Inflammatory macrophage treated with lipopolysaccharide for 4 hours (primary cell): ENCODE measurements around the gene DOCK10.
A peak's percentile ranks its signal among the peaks of the same experiment; 100 is the strongest.
"Not testable (repeated sequence)": the region's sequence is repeated elsewhere in the genome, so short reads cannot be mapped to it uniquely, and the experiment has no call there.

Experiments used
- DNase-seq: peaks from one replicate; pipeline ENCODE4 v3.0.0-alpha.2; 2020

The DOCK10 gene

GRCh38 chr2:225041851-225042799 is at the start of gene DOCK10:
DOCK10 (minus strand) TSS chr2:225042468; CDS start chr2:225042374, 94 bp downstream.
- peak; percentile 46 for DNase-seq

DNA sequence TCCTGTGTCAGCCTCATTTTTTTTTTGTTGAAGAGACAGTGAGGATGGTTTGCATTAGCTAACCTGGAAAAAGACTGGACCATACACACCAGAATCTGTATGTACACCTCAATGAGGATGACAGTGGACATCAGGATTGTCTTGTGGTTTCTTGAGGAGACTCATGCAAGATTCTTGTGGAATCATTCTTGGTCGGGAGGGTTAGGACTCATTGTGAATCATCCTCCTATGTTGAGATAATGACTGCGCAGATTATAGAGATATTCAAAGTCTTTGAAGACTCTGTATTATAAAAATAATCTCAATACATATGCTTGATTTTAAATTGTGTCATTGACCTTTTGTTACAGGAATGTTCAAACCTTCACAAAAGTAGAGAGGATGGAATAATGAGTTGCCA is 49.1 kb upstream of the DOCK10 start:
- no peak for DNase-seq

DNA sequence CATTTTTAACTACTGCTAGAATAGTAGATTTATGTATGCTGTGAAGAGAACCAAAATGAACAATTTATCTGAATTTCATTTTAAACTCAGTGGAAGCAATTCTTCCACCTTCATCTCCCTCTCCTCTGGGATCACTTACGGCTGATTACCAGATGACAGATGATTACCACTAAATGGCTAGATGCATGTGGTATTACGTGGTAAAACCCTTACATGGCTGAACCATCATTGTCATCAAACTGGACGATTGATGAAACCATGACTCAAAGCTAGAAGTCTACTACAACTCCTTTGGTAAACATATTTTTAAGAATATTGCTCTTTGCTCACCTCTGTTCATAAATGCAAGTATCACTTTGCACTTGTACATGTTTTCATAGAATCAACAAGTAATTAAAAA is 48.5 kb upstream of the DOCK10 start:
- no peak for DNase-seq

DNA sequence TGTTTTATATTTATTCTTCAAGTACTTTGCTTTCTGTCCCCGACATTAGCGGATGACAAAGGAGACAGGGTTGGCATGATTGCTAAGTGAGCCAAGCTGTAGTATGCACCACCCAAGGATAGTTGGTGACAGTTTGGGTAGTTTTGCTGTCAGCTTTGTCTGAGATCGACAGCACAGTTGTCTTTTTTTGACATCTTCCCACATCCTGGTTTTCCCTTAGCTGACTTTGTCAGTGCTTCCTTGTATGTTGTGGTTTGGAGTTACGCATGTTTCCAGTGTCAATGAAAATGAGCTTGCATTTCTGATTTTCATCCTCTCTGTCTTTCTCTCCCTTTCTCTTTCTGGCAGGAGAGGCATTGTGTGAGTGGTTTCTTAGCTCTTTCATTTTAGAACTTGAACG is 44.6 kb upstream of the DOCK10 start:
- DNase-seq = no peak

DNA sequence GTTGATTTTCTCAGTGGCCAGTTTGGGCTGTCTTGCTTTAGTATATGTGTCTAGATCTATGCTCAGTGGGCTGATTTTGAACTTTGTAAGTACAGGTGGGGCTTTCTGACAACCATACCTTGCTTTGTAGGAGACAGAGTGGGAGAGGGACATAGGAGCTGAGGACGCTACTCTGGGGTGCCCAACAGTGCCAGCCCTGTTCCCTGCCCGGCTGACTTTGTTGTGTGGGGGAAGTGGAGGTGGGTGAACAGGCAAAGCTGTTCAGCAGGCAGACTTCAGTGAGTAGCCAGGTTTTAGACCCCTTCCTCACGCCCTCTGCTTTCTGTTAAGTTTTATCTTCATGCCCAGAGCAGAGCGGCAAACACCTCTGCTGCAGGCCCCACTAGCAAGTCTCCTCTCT is 44.2 kb upstream of the DOCK10 start:
- no peak for DNase-seq

DNA sequence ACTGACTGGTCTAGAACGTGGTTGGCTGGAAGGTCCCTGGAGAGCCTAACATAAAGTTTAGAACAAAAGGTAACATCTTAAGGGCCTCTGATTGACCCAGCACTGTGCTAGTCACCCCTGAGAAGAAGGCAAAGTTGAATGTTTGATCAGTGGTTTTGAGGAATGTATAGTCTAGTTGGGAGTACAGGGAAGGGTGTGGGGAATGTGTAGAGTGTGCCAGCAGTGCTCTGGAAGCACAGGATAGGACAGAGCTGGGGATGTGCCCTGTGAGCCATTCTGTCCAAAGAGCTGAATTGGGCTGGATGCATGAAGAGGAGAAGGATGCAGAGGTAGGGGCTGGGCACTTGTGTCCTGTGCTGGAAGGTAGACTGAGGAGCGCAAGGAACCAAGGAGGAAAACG is 41.0 kb upstream of the DOCK10 start:
- DNase-seq = no peak

- no peak for DNase-seq
These were observed 33.9 kb upstream of the DOCK10 start for GRCh38 chr2:225076125-225076524.

- DNase-seq = no peak
These were observed 32.8 kb upstream of the DOCK10 start for GRCh38 chr2:225074919-225075681.

GRCh38 chr2:225074366-225074765 is 32.1 kb upstream of the DOCK10 start:
- no peak for DNase-seq

DNA sequence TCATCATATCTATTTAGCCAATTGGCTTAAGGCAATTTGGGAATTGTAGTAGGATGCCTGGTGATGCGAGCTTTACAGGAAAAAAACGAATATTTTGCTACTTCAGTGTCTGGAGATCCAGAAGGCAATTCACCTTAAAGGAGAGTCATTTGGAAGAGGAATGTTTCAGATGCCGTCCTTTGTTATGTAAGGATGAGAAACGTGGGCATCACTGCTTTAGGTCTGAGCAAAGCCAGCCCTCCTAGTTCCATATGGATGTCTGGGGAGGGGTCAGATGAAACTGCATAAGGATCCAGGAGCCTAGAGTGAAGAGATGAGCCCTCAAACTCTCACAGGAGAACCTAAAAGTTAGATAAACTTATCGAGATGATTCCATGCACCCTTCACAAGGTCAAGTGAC is 30.9 kb upstream of the DOCK10 start:
- no peak for DNase-seq

DNA sequence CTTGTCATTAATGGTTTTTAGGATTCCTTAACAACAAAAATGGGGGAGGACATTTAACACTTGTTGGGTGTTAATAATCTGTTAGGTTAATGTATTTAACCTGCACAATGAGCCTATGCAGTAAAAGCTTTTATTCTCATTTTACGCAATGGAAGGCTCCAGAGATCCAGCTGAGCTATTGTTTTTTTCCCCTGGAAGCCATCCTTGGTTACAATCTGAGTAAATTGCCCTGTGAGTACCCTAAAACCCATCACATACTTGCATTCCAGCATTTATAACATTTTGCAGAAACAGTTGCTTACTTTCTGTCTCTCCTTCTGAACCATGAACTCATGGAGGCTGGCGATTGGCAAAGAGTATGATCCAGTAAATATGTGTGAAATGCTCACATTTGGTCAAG is 30.2 kb upstream of the DOCK10 start:
- DNase-seq = no peak

DNA sequence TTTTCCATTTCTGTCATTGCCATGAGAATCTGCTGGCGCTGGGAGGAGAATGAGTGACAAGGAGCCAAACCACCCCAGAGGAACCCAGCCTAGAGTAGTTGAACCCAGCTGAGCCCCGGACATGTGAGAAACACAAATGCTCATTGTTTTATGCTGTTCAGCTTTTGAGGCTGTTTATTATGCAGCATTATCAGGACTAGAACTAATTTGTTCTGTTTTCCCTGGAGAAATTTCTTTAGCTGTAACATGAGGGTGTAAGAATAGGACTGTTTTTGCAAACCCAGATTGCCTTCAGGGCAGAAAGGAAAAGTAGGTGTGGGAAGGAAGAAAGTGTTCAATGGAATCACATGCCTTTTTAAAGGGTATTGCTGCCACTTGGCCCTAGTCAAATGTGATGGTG is 28.5 kb upstream of the DOCK10 start:
- no peak for DNase-seq

- peak; percentile 67 for DNase-seq
These were observed 27.7 kb upstream of the DOCK10 start for GRCh38 chr2:225069966-225070365.

DNA sequence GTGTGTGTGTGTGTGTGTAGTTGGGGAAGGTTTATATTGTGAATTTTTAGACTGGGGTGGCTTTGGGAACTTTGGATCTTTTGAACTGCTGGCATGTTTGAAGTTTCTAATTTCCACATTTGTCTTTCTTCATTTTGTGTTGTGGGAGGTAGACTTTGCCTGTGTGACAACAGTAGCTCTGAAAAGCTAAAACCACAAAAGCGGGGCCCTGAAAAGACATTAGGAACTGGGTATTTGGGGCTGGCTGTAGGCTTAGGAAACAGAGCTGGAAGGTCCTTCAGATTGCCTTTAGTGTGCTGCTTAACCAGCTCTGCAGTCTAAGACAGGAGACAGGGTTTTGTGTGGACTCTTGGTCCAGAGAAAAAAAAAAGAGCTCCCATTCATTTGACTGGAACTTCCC is 27.2 kb upstream of the DOCK10 start:
- peak; percentile 35 for DNase-seq

GRCh38 chr2:225065882-225066281 is 23.6 kb upstream of the DOCK10 start:
- no peak for DNase-seq

- peak; percentile 17 for DNase-seq
These were observed 22.7 kb upstream of the DOCK10 start for GRCh38 chr2:225064928-225065327.

DNA sequence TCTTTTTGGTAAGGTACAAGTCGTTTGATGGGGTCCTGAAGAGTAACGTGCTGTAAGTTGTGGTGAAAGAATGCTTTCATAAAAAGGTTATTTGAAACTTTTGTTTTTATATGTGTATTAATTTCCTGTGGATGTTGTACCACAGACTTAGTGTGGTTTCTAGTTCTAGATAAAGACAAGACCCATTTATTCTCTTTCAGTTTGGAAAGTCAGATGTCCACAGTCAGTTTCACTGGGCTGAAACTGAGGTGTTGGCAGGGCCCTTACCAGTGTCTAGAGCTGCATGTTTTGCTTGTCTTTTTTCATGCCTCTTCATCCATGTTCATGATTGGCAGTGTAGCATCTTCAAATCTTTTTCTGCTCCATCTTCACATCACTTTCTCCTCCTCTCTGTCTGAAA is 22.1 kb upstream of the DOCK10 start:
- DNase-seq = no peak

DNA sequence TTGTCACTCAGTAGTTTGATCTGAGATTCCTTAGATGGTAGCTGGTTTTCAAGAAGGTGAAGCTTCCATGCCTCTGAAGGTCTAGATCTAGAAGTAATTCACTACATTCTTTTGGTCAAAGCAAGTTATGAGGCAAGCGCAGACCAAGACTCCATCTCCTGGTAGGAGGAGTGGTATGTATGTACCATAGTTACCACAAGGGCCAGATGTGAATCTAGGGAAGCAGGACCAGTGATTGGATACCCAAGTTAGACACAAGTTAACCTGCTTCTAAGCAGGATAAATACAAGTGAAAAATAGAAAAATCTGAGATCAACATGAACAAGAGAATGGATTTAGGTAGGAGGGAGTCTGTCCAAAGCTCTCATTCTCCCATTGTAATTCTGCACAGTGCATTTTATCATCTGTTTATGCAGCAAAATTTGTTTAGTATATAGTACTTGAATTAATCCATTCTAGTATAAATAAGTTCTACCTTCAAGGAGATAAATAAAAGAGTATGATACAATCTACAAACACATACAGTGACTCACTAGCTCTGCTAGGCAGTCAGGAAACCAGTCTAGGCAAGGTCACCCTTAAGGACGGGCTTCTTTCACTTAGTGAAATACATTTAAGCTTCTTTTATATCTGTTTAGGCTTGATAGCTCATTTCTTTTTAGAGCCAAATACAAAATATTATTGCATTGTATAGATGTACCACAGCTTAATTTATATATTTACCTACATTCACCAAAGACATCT is 14.2 kb upstream of the DOCK10 start:
- DNase-seq = no peak

- no peak for DNase-seq
These were observed 13.4 kb upstream of the DOCK10 start for GRCh38 chr2:225055714-225056113.

GRCh38 chr2:225052703-225053102 is 10.4 kb upstream of the DOCK10 start:
- DNase-seq = no peak

DNA sequence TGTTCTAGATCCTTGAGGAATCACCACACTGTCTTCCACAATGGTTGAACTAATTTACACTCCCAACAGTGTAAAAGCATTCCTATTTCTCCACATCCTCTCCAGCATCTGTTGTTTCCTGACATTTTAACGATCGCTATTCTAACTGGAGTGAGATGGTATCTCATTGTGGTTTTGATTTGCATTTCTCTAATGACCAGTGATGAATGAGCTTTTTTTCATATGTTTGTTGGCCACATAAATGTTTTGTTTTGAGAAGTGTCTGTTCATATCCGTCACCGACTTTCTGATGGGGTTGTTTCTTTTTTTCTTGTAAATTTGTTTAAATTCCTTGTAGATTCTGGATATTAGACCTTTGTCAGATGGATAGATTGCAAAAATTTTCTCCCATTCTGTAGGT is 5.2 kb upstream of the DOCK10 start:
- not testable (repeated sequence) for DNase-seq

DNA sequence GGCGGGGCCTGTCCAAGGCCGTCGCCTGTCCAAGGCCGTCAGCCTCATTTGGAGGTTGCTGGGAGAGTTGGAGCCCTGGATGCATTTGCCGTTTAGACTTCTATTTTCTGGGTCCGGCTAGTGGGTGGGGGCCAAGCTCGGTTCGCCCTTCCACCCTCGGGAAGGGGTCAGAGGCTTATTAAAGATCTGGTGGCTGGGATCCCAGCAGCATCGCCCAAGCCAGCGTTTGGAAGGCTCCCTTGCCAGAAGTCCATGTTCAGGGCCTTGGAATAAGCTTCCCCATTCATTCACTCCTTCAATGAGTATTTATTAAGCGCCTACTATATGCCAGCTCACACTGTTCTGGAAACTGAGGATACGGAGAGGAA is 516 bp upstream of the DOCK10 start:
- DNase-seq = no peak

GRCh38 chr2:225041207-225041850 is 939 bp downstream of the DOCK10 start:
- DNase-seq = peak; percentile 97
